MG63 (cell line): ENCODE results near the gene MT1A. TPM values are rescaled to one million over a fixed set of nuclear protein-coding genes. Genes with fewer than 3 reads are reported as not detected.
"Not testable (repeated sequence)": the region's sequence is repeated elsewhere in the genome, so short reads cannot be mapped to it uniquely, and the experiment has no call there.

Experiments
- DNase-seq: peaks from one replicate; pipeline ENCODE4 v3.0.0-alpha.2; 2020
- H3K27me3 ChIP-seq: fragments of 250-450 bp; sonication (Bioruptor Pico); 2 replicates; pipeline ENCODE4 v1.5.1; 2020; ENCODE audit warnings: mild to moderate bottlenecking, moderate library complexity
- H3K36me3 ChIP-seq: fragments of 250-450 bp; sonication (Bioruptor Pico); 2 replicates; pipeline ENCODE4 v1.5.1; 2020; ENCODE audit warnings: mild to moderate bottlenecking, moderate library complexity
- H3K4me3 ChIP-seq: fragments of 250-450 bp; sonication (Bioruptor Pico); 2 replicates; pipeline ENCODE4 v1.5.1; 2020; ENCODE audit warnings: mild to moderate bottlenecking, moderate library complexity
- H3K9me3 ChIP-seq: fragments of 250-450 bp; sonication (Bioruptor Pico); 2 replicates; pipeline ENCODE4 v1.5.1; 2020; ENCODE audit warnings: mild to moderate bottlenecking, moderate library complexity
- total RNA-seq: library from RNA; depleted of rRNA; stranded (reverse); fragments of >200 nt; shearing (Covaris generic); gene quantifications from 2 replicates; pipeline ENCODE4 v1.2.3, GENCODE V29; 2014; ENCODE audit warnings: low replicate concordance

Gene MT1A
- total RNA-seq, 1 experiment from 2014 or later = not detected

DNA sequence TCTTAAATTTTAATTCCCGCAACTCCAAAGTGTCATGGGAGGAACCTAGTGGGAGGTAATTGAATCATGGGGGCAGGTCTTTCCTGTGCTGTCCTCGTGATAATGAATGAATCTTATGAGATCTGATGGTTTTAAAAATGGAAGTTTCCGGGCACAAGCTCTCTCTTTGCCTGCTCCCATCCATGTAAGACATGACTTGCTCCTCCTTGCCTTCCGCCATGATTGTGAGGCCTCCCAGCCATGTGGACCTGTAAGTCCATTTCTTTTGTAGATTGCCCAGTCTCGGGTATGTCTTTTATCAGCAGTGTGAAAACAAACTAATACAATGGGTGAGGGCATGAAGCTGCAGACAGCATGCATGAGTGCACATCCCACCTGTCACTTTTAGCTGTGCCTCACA lies 15.3 kb upstream of the MT1A start:
- H3K27me3 ChIP-seq, H3K4me3 ChIP-seq: not testable (repeated sequence)

DNA sequence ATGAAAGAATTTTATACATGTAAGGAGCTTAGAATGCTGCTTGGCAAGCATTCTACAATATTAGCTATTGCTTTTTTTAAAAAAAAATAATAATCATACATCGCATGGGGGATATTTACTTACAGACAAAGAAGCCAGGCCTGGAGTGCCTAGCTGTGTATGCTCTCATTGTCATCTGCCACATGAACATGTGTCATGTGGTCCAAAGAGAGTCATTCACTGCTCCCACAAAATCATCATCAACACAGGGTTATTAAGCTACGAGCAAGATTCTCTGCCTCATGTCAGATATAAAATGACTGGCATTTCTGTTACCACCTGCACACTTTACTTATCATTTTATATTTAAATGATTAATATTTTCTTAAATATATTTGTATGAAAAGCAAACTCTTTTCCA lies 14.8 kb upstream of the MT1A start:
- H3K36me3 ChIP-seq = no peaks in the 10 kb centered on the region
- no peaks in the 10 kb centered on the region for H3K9me3 ChIP-seq
- no peaks in the 10 kb centered on the region for H3K27me3 ChIP-seq
- no peak for DNase-seq
- H3K4me3 ChIP-seq = no peak overlapping the region

More for the DNA sequence above, 15.3 kb upstream of the MT1A start:
- not testable (repeated sequence) for H3K36me3 ChIP-seq, H3K9me3 ChIP-seq, DNase-seq

DNA sequence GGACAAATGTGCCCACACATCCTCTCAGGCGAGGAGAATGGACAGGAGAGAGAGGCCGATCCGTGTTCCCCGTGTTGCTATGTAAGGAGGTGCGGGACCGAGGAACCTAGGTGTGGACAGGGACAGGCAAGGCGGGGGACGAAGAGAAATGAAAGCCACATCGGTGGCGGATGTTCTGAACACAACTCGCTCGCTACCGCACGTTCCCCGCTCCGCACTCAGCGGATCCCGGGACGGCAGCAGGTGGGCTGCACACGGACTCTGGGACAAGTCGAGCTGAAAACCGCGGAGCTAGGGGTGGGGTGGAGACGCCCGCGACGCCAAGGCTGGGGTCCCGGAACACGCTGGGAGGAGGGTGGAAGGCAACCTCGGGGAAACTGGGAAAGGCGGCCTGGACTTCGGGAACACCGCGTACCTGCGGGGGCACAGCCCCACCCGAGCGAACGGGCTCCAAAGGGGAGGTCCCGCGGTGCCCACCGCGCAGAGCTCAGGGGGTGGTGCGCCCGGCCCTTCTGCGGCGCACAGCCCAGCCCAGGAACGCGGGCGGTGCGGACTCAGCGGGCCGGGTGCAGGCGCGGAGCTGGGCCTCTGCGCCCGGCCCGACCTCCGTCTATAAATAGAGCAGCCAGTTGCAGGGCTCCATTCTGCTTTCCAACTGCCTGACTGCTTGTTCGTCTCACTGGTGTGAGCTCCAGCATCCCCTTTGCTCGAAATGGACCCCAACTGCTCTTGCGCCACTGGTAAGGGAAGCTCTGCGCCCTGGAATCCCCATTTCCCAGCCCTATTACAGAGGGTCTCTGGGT lies 13.1 kb upstream of the MT1A start, which contains the start of gene MT1E:
TSS of gene MT1E (plus strand) at position 642 of the 803 bp plus-strand sequence. CDS start at position 713, 71 bp downstream.
- peak; percentile 83 for DNase-seq
- no peaks in the 10 kb centered on the region for H3K9me3 ChIP-seq
- no peaks in the 10 kb centered on the region for H3K27me3 ChIP-seq
- no peaks in the 10 kb centered on the region for H3K36me3 ChIP-seq
- peak within 1 kb of the TSS; percentile 49 for H3K4me3 ChIP-seq

DNA sequence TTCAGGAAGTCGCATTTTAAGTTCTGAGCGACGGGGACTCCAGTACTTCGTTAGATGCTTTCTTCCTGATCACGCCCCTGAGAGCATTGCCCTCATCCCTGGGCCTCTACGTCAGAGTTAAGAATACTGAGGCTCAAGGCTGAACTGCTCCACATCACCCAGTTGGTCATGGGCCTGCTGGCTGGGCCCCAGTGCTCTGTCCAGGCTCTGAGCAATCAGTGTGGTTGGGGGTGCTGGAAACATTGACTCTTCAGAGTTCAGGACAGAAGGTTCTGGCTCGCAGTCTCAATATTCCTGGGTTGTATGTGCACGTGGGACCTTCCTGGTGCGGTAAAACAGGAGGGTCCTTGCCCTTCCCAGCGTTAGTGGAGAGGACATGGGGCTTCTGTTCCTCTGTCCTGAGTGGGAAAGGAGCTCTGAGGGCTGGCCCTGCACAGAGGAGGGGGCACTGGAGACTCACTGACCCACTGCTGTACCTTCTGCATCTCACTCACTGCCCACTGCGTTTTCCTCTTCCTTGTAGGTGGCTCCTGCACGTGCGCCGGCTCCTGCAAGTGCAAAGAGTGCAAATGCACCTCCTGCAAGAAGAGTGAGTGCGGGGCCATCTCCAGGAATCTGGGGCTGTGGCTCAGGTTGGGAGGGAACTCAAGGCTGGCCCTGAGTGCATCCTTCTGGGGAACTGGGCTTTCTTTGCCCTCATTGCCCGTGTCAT lies 12.4 kb upstream of the MT1A start:
- Histone ChIP-seq H3K4me3 (peak overlapping the region; percentile 49), H3K9me3 (no peaks in the 10 kb centered on the region), H3K27me3 (no peaks in the 10 kb centered on the region), H3K36me3 (no peaks in the 10 kb centered on the region)
- DNase-seq = peak; percentile 99

DNA sequence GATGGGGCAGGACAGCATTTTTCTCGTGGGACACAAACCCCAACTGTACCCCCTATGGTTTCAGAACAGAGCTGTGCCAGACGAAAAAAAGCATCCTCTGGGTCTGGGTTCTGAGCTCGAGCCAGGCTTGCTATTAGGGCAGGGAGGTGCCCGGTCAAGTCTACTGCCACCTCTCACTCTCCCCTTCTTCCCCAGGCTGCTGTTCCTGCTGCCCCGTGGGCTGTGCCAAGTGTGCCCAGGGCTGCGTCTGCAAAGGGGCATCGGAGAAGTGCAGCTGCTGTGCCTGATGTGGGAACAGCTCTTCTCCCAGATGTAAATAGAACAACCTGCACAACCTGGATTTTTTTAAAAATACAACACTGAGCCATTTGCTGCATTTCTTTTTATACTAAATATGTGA lies 11.8 kb upstream of the MT1A start:
- Histone ChIP-seq H3K27me3 (no peaks in the 10 kb centered on the region), H3K36me3 (no peaks in the 10 kb centered on the region), H3K4me3 (peak overlapping the region; percentile 49), H3K9me3 (no peaks in the 10 kb centered on the region)
- no peak for DNase-seq

DNA sequence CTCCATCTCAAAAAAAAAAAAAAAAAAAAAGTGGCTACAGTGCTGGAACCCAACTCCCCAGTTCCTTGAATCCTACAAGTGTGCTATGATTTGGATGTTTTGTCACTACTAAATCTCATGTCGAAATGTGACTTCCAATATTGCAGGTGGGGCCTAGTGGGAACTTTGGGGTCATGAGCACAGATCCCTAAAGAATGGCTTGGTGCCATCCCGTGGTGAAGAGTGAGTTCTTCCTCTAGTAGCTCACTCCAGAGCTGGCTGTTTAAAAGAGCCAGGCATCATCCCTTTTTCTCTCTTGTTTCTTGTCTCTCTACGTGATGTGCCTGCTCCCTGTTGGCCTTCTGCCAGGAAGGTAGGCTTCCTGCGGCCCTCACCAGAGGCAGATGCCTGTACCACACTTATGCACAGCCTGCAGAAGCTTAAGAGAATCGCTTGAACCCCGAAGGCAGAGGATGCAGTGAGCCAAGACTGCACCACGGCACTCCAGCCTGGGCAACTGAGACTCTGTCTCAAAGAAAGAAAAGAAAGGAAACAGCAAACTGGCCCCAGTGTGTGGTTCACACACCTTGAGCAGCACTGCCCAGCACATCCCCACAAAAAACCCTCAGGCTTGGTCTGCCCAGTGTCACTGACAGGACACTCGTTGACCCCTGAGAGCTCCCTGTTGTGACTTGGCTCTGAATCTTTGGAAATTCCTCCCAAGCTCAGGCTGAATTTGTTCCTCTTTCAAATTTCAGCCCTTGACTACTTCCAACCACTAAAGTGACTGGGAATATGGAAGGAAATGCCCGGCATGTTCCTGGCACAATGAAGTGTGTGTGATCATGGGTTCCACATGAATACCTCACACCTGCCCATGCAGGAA lies 9.7 kb upstream of the MT1A start:
- H3K9me3 ChIP-seq = no peaks in the 10 kb centered on the region
- no peak overlapping the region for H3K4me3 ChIP-seq
- no peak for DNase-seq
- H3K36me3 ChIP-seq = no peaks in the 10 kb centered on the region
- H3K27me3 ChIP-seq = no peaks in the 10 kb centered on the region

- H3K9me3 ChIP-seq = no peaks in the 10 kb centered on the region
- H3K4me3 ChIP-seq = no peak overlapping the region
- no peak for DNase-seq
- H3K27me3 ChIP-seq = no peaks in the 10 kb centered on the region
- no peaks in the 10 kb centered on the region for H3K36me3 ChIP-seq
Observed at GRCh38 chr16:56629531-56629930, 8.9 kb upstream of the MT1A start.

GRCh38 chr16:56630134-56630533 lies 8.3 kb upstream of the MT1A start:
- Histone ChIP-seq H3K9me3 (no peaks in the 10 kb centered on the region), H3K27me3 (no peaks in the 10 kb centered on the region), H3K36me3 (no peaks in the 10 kb centered on the region), H3K4me3 (no peak overlapping the region)
- DNase-seq = no peak

GRCh38 chr16:56631197-56631596 lies 7.3 kb upstream of the MT1A start:
- Histone ChIP-seq H3K9me3 (no peaks in the 10 kb centered on the region), H3K4me3 (no peak overlapping the region), H3K27me3 (no peaks in the 10 kb centered on the region), H3K36me3 (no peaks in the 10 kb centered on the region)
- DNase-seq = no peak

- DNase-seq = no peak
- H3K4me3 ChIP-seq = peak overlapping the region; percentile 50
- H3K36me3 ChIP-seq = no peaks in the 10 kb centered on the region
- no peaks in the 10 kb centered on the region for H3K9me3 ChIP-seq
- H3K27me3 ChIP-seq = no peaks in the 10 kb centered on the region
Observed at GRCh38 chr16:56631832-56632155, 6.7 kb upstream of the MT1A start.

DNA sequence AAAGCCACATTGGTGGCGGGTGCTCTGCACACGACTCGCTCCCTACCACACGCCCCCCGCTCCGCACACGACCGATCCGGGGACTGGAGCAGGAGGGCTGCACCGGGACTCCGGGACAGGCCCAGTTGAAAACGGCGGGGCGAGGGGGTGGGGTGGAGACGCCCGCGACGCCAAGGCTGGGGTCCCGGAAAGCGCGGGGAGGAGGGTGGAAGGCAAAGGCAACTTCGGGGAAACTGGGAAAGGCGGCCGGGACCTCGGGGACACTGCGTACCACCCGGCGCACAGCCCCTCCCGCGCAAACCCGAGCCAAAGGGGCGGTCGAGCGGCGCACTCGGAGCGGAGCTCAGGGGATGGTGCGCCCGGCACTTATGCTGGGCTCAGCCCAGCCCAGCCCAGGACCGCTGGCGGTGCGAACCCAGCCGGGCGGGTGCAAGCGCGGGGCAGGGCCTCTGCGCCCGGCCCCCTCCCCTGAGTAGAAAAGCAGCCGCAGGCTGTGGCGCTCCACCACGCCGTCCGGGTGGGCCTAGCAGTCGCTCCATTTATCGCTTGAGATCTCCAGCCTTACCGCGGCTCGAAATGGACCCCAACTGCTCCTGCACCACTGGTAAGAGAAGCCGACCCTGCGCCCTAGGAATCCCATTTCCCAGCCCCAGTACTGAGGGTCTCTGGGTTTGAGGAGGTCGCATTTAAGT lies 6.2 kb upstream of the MT1A start, which contains the start of gene MT1M:
TSS of gene MT1M (plus strand) at position 504 of the 692 bp plus-strand sequence. CDS start at position 577, 73 bp downstream.
- Histone ChIP-seq H3K36me3 (no peaks in the 10 kb centered on the region), H3K9me3 (no peaks in the 10 kb centered on the region), H3K4me3 (peak within 1 kb of the TSS; percentile 50), H3K27me3 (no peaks in the 10 kb centered on the region; the same call in 1 of the 2 replicates)
- DNase-seq = peak; percentile 81

DNA sequence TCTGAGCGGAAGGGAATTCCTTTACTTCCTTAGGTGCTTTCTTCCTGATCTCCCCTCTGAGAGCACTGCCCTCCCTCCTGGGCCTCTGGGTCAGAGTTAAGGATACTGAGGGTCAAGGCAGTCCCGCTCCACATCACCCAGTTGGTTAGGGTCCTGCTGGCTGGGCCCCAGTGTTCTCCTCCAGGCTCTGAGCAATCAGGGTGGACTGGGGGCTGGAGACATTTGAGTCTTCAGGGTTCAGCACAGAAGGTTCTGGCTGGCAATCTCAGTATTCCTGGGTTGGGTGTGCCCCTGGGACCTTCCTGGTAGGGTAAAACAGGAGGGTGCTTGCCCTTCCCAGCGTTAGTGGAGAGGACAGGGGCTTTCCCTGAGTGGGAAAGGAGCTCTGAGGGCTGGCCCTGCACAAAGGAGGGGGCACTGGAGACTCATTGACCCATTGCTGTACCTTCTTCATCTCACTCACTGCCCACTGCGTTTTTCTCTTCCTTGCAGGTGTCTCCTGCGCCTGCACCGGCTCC lies 5.6 kb upstream of the MT1A start:
- Histone ChIP-seq H3K4me3 (peak overlapping the region; percentile 50), H3K36me3 (no peaks in the 10 kb centered on the region), H3K27me3 (no peaks in the 10 kb centered on the region; the same call in 1 of the 2 replicates), H3K9me3 (no peaks in the 10 kb centered on the region)
- DNase-seq = no peak

DNA sequence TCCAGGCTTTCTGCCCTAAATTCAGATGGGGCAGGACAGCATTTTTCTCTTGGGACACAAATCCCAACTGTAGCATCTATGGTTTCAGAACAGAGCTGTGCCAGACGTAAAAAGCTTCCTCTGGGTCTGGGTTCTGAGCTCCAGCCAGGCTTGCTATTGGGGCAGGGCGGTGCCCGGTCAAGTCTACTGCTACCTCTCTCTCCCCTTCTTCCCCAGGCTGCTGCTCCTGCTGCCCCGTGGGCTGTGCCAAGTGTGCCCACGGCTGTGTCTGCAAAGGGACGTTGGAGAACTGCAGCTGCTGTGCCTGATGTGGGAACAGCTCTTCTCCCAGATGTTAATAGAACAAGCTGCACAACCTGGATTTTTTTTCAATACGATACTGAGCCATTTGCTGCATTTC lies 4.9 kb upstream of the MT1A start:
- H3K4me3 ChIP-seq = peak overlapping the region; percentile 50
- H3K36me3 ChIP-seq = no peaks in the 10 kb centered on the region
- no peaks in the 10 kb centered on the region; the same call in 1 of the 2 replicates for H3K27me3 ChIP-seq
- no peaks in the 10 kb centered on the region for H3K9me3 ChIP-seq
- DNase-seq = no peak

DNA sequence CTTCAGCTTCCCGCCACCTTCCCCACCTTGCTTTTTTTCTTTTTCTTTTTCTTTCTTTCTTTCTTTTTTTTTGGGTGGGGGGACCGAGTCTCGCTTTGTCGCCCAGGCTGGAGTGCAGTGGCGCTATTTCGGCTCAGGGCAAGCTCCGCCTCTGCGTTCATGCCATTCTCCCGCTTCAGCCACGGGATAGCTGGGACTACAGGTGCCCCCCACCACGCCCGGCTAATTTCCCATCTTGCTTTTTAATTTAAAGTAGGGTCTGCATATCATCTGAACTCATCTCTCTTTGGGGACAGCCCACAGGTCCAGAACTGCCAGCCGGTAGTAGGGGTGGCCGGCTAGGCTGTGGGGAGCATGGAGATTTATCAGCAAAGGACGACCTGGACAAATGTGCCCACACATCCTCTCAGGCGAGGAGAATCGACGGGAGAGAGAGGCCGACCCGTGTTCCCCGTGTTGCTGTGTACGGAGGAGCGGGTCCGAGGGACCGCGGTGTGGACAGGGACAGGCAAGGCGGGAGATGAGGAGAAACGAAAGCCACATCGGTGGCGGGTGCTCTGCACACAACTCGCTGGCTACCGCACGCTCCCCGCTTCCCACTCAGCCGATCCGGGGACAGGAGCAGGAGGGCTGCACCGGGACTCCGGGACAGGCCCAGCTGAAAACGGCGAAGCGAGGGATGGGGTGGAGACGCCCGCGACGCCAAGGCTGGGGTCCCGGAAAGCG lies 3.6 kb upstream of the MT1A start:
- H3K9me3 ChIP-seq = no peaks in the 10 kb centered on the region
- H3K36me3 ChIP-seq = no peaks in the 10 kb centered on the region
- DNase-seq = no peak
- no peak overlapping the region for H3K4me3 ChIP-seq
- no peaks in the 10 kb centered on the region; the same call in 1 of the 2 replicates for H3K27me3 ChIP-seq

GRCh38 chr16:56635441-56635967 lies 3.0 kb upstream of the MT1A start:
- H3K36me3 ChIP-seq = no peaks in the 10 kb centered on the region
- no peak overlapping the region for H3K4me3 ChIP-seq

More at GRCh38 chr16:56635441-56635967, 3.0 kb upstream of the MT1A start:
- no peak for DNase-seq
- Histone ChIP-seq H3K27me3 (peaks cover 2% of the 10 kb centered on the region; the same call in 1 of the 2 replicates), H3K9me3 (no peaks in the 10 kb centered on the region)
